HepG2 (cell line): Measurements from ENCODE around the gene ZDHHC8. TPM values are rescaled to one million over a fixed set of nuclear protein-coding genes. Genes with fewer than 3 reads are reported as not detected.

Source experiments
- ATAC-seq: fragments of 200-7000 bp; cut with Tn5 transposase; 3 replicates; pipeline ENCODE4 v1.9.1; 2020; ENCODE audit warnings: mild to moderate bottlenecking, moderate library complexity
- BruUV-seq: library from RNA; stranded (reverse); fragments of 400-500 nt; replicated peaks from 2 replicates; lab custom pipeline; 2021; lab: Mats Ljungman, UMichigan
- CTCF ChIA-PET: fragments of 300-600 bp; formaldehyde crosslinking; extraction: SDS; loops from one replicate; lab custom pipeline; 2021; ENCODE audit warnings: low total read pairs, inconsistent platforms, low intra/inter-chr PET ratio; lab: Yijun Ruan, JAX
- POLR2A ChIA-PET: fragments of 350-600 bp; sonication (Branson Sonifier 250); formaldehyde crosslinking; loops from one replicate; lab custom pipeline; 2020; ENCODE audit warnings: antibody characterized with exemption, inconsistent platforms; lab: Yijun Ruan, JAX
- DNase-seq: peaks from one replicate; pipeline ENCODE4 v3.0.0-alpha.2; 2015; ENCODE audit warnings: low spot score
- FAIRE-seq: peaks from 3 replicates; lab custom pipeline; 2011; peaks lifted over from hg19 to GRCh38; lab: Jason Lieb, UNC
- H2AFZ ChIP-seq: one replicate; pipeline ENCODE4 v1.6.1; 2011; ENCODE audit warnings: low read length, inconsistent platforms
- H3K27ac ChIP-seq: fragments of 300-600 bp; 3 replicates; pipeline ENCODE4 v1.8.0; 2011; ENCODE audit warnings: mixed run types, mild to moderate bottlenecking, mixed read lengths, low read length, inconsistent platforms; ENCODE audit not compliant: insufficient read depth; ENCODE audit errors: extremely low read length
- H3K27me3 ChIP-seq, 2 experiments: fragments of 200-600 bp in 1 of 2; 2 replicates in 1 of 2; 3 replicates in 1 of 2; pipeline versions ENCODE4 v1.6.0 to v1.8.0; 2011; ENCODE audit warnings: low read length in 2 of 2, mild to moderate bottlenecking in 2 of 2, moderate library complexity in 2 of 2, inconsistent platforms in 1 of 2; ENCODE audit not compliant: insufficient read depth in 2 of 2, control insufficient read depth in 1 of 2
- H3K36me3 ChIP-seq, 2 experiments: fragments of 200-600 bp in 1 of 2; replicated peaks in 1 of 2; 2 replicates in 1 of 2; 3 replicates in 1 of 2; pipeline versions ENCODE4 v1.5.1 to v1.8.0; 2011; ENCODE audit warnings: low read length in 2 of 2, inconsistent platforms in 1 of 2; ENCODE audit not compliant: insufficient read depth in 2 of 2, control insufficient read depth in 1 of 2
- H3K4me1 ChIP-seq: 2 replicates; pipeline ENCODE4 v1.5.1; 2012; ENCODE audit warnings: low read length, inconsistent platforms; ENCODE audit not compliant: insufficient read depth
- H3K4me2 ChIP-seq: 2 replicates; pipeline ENCODE4 v1.6.0; 2011; ENCODE audit warnings: low read depth, low read length, inconsistent platforms
- H3K4me3 ChIP-seq, 3 experiments: fragments of 200-600 bp in 1 of 3; sonication (generic), shearing (Covaris generic) in 1 of 3; replicated peaks in 1 of 3; 2 replicates each; pipeline ENCODE4 v1.5.1; 2011 to 2016; ENCODE audit warnings: low read length in 3 of 3, inconsistent platforms in 2 of 3, low read depth in 2 of 3, mild to moderate bottlenecking in 2 of 3, control low read depth in 1 of 3, mixed read lengths in 1 of 3; ENCODE audit not compliant: insufficient read depth in 1 of 3
- H3K79me2 ChIP-seq: one replicate; pipeline ENCODE4 v1.6.1; 2011; ENCODE audit warnings: low read length, inconsistent platforms; ENCODE audit not compliant: insufficient read depth
- H3K9ac ChIP-seq: 2 replicates; pipeline ENCODE4 v1.6.0; 2011; ENCODE audit warnings: mild to moderate bottlenecking, low read depth, low read length, inconsistent platforms; ENCODE audit not compliant: insufficient read depth
- H3K9me3 ChIP-seq: 2 replicates; pipeline ENCODE4 v1.5.1; 2012; ENCODE audit warnings: mild to moderate bottlenecking, low read length
- H4K20me1 ChIP-seq: 2 replicates; pipeline ENCODE4 v1.6.0; 2011; ENCODE audit warnings: inconsistent platforms, mild to moderate bottlenecking, low read length, moderate library complexity; ENCODE audit not compliant: insufficient read depth
- BORCS8-MEF2B ChIP-seq: sonication (generic); formaldehyde crosslinking; IDR thresholded peaks from 2 replicates; pipeline ENCODE4 v1.8.0; 2022; ENCODE audit warnings: mild to moderate bottlenecking, missing genetic modification reagents
- CTCF ChIP-seq: sonication (generic); formaldehyde crosslinking; IDR thresholded peaks from 2 replicates; pipeline ENCODE4 v1.5.0; 2020; ENCODE audit warnings: mild to moderate bottlenecking, missing genetic modification reagents, moderate library complexity
- ETV5 ChIP-seq: IDR thresholded peaks from 2 replicates; pipeline ENCODE4 v1.6.1; 2018; ENCODE audit warnings: missing biosample characterization, missing genetic modification reagents, inconsistent platforms, borderline replicate concordance
- FOSL1 ChIP-seq: sonication (generic); formaldehyde crosslinking; IDR thresholded peaks from 2 replicates; pipeline ENCODE4 v1.9.0; 2021; ENCODE audit warnings: missing genetic modification reagents, borderline replicate concordance
- GATAD1 ChIP-seq: IDR thresholded peaks from 2 replicates; pipeline ENCODE4 v1.6.1; 2016; ENCODE audit warnings: missing genetic modification reagents, missing compliant biosample characterization
- MAZ ChIP-seq, 2 experiments: sonication (generic) in 1 of 2; formaldehyde crosslinking in 1 of 2; IDR thresholded peaks; 2 replicates each; pipeline versions ENCODE4 v1.5.0 to v1.6.1; 2012 to 2020; ENCODE audit warnings: low read depth in 2 of 2, mild to moderate bottlenecking in 2 of 2, borderline replicate concordance in 1 of 2, improper control_type of control experiment in 1 of 2, low read length in 1 of 2, missing genetic modification reagents in 1 of 2, moderate library complexity in 1 of 2
- MED8 ChIP-seq: sonication (generic); formaldehyde crosslinking; IDR thresholded peaks from 2 replicates; pipeline ENCODE4 v1.8.1; 2023; ENCODE audit warnings: mild to moderate bottlenecking, missing genetic modification reagents; ENCODE audit not compliant: insufficient replicate concordance
- MXI1 ChIP-seq: IDR thresholded peaks from 3 replicates; pipeline ENCODE4 v1.6.1; 2012; ENCODE audit warnings: low read depth, low read length, inconsistent platforms, borderline replicate concordance
- SALL1 ChIP-seq: sonication (generic); formaldehyde crosslinking; IDR thresholded peaks from 2 replicates; pipeline ENCODE4 v1.8.0; 2022; ENCODE audit warnings: mild to moderate bottlenecking, missing genetic modification reagents
- STAG1 ChIP-seq: sonication (generic); formaldehyde crosslinking; IDR thresholded peaks from 2 replicates; pipeline ENCODE4 v1.4.0; 2020; ENCODE audit warnings: missing genetic modification reagents
- TEAD2 ChIP-seq: sonication (generic); formaldehyde crosslinking; IDR thresholded peaks from 2 replicates; pipeline ENCODE4 v1.9.0; 2021; ENCODE audit warnings: missing genetic modification reagents
- TEAD3 ChIP-seq: optimal IDR thresholded peaks from 2 replicates; pipeline ENCODE3; 2016; ENCODE audit warnings: borderline replicate concordance
- TFAP4 ChIP-seq: sonication (generic); IDR thresholded peaks from 2 replicates; pipeline ENCODE4 v1.6.1; 2016; ENCODE audit warnings: low read depth, borderline replicate concordance
- ZNF557 ChIP-seq: sonication (generic); formaldehyde crosslinking; IDR thresholded peaks from 2 replicates; pipeline ENCODE4 v1.4.0; 2020; ENCODE audit warnings: missing genetic modification reagents
- ZNF558 ChIP-seq: sonication (generic); formaldehyde crosslinking; IDR thresholded peaks from 2 replicates; pipeline ENCODE4 v1.9.0; 2022; ENCODE audit warnings: mild to moderate bottlenecking, missing genetic modification reagents, borderline replicate concordance
- ZNF614 ChIP-seq: IDR thresholded peaks from 2 replicates; pipeline ENCODE4 v1.6.1; 2018; ENCODE audit warnings: missing biosample characterization, missing genetic modification reagents, inconsistent platforms, borderline replicate concordance
- WGBS: methylation state at CpG from one replicate; pipeline ENCODE4 v1.1.6; 2017; ENCODE audit warnings: low lambda C conversion rate; 5-methylcytosine and 5-hydroxymethylcytosine counted together
- in situ Hi-C: cut with HindIII; loops from 2 replicates; pipeline ENCODE4 v1.10.0; 2017; ENCODE audit warnings: low pct_unique_long_range_greater_than_20kb; ENCODE audit not compliant: extremely low pct_ligation_motif_present
- intact Hi-C: fragments of 100-400 bp; cut with micrococcal nuclease; formaldehyde crosslinking; loops from one replicate; pipeline ENCODE4 v1.10.0; 2022; ENCODE audit not compliant: unreplicated experiment
- polyA plus RNA-seq, 8 experiments: library from polyadenylated mRNA; depleted of rRNA in 3 of 8; stranded (reverse) in 7 of 8; unstranded in 1 of 8; fragments of >200 nt; fragmentation: Illumina TruSeq in 4 of 8; extraction: Trizol in 4 of 8; gene quantifications; 2 replicates each; pipeline versions ENCODE4 v1.2.1 to v1.2.3, GENCODE V29; 2011 to 2016; ENCODE audit warnings: low read depth in 4 of 8, missing spikeins in 1 of 8, mixed read lengths in 1 of 8; ENCODE audit not compliant: insufficient read depth in 1 of 8
- total RNA-seq, 5 experiments: library from RNA; depleted of rRNA; stranded (reverse); fragments of >200 nt; fragmentation: Illumina TruSeq; extraction: Trizol; gene quantifications; 2 replicates each; pipeline ENCODE4 v1.2.3, GENCODE V29; 2016; ENCODE audit warnings: low read depth in 1 of 5
- TF ChIP-seq, protein P1 (sequence below): IDR thresholded peaks from 2 replicates; pipeline ENCODE4 v1.6.1; 2012; ENCODE audit warnings: inconsistent platforms
- TF ChIP-seq, protein P2 (sequence below): sonication (generic); formaldehyde crosslinking; IDR thresholded peaks from 2 replicates; pipeline ENCODE4 v1.5.0; 2020; ENCODE audit warnings: missing genetic modification reagents

ZDHHC8 gene
- total and polyA plus RNA-seq, 2 of the 13 experiments (the other 11 are each of a cell fraction or from before 2014, with no cell fraction given): 7.5 to 21.3 TPM

GRCh38 chr22:20156042-20156389 lies 24.4 kb downstream of the ZDHHC8 start (continued):
- TF ChIP-seq TEAD2: no peak
- no peak for TF ChIP-seq FOSL1 (CRISPR knock-in tag)
- no peak for TF ChIP-seq MED8 (CRISPR knock-in tag)
- TF ChIP-seq, all 625 proteins: peak for 0

GRCh38 chr22:20156611-20157429 lies 25.2 kb downstream of the ZDHHC8 start:
- Histone ChIP-seq H3K4me1 (no peaks in the 10 kb centered on the region), H4K20me1 (no peaks in the 10 kb centered on the region), H3K79me2 (no peaks in the 10 kb centered on the region), H3K36me3 (no peaks in the 10 kb centered on the region), H3K27ac (no peak overlapping the region), H3K27me3 (peaks cover 17 to 57% of the 10 kb centered on the region in 2 experiments), H3K4me2 (no peak overlapping the region), H3K4me3 (no peak overlapping the region), H3K9me3 (no peaks in the 10 kb centered on the region), H3K9ac (no peak overlapping the region), H2AFZ (no peak overlapping the region)
- peak; percentile 40 for FAIRE-seq
- DNase-seq: peak; percentile 42
- ChIA-PET POLR2A (no interaction called here), CTCF (interaction anchor here (1.1 to 4.1 kb wide), 4 partner anchors 82 to 299 kb away, joined by 3 to 28 read pairs (median 4); partner anchors contain the start of gene RTN4R)
- ATAC-seq: peak; percentile 81
- intact Hi-C loops: loop anchor here (1.0 kb wide), 1 partner anchor 81 kb away; no protein-coding TSS in a partner anchor
- BruUV-seq: no TSS peak
- 36% methylated on average over 7 of the region's 17 CpGs for WGBS
- in situ Hi-C loops: loop anchor here (5.0 to 25.0 kb wide), 3 partner anchors 78 to 1195 kb away; no protein-coding TSS in a partner anchor
- 0 out of 2 replicates have a peak, but pooled peaks have one; percentile 17 for TF ChIP-seq GATAD1 (CRISPR knock-in tag)
- TF ChIP-seq MXI1: no peak
- TF ChIP-seq ZNF558 (CRISPR knock-in tag): 0 out of 2 replicates have a peak, but pooled peaks have one; percentile 21
- TF ChIP-seq TEAD3 (CRISPR knock-in tag): peak; percentile 40
- TF ChIP-seq TFAP4: peak; percentile 18; the same call in 1 of the 2 replicates
- peak; percentile 44; the same call in 1 of the 2 replicates for TF ChIP-seq MAZ (IDR thresholded peaks at IDR 0.05; ENCODE audit: borderline replicate concordance, low read depth, low read length)
- TF ChIP-seq MAZ (CRISPR knock-in tag; IDR thresholded peaks at IDR 0.05; ENCODE audit: low read depth): no peak
- TF ChIP-seq, protein P1, sequence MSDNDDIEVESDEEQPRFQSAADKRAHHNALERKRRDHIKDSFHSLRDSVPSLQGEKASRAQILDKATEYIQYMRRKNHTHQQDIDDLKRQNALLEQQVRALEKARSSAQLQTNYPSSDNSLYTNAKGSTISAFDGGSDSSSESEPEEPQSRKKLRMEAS: peak; percentile 24; the same call in 1 of the 2 replicates
- TF ChIP-seq ZNF557 (CRISPR knock-in tag): no peak
- TF ChIP-seq BORCS8-MEF2B (CRISPR knock-in tag): no peak
- TF ChIP-seq ETV5 (CRISPR knock-in tag): 0 out of 2 replicates have a peak, but pooled peaks have one; percentile 12
- TF ChIP-seq SALL1 (CRISPR knock-in tag): peak; percentile 28; the same call in 1 of the 2 replicates
- TF ChIP-seq, protein P2, sequence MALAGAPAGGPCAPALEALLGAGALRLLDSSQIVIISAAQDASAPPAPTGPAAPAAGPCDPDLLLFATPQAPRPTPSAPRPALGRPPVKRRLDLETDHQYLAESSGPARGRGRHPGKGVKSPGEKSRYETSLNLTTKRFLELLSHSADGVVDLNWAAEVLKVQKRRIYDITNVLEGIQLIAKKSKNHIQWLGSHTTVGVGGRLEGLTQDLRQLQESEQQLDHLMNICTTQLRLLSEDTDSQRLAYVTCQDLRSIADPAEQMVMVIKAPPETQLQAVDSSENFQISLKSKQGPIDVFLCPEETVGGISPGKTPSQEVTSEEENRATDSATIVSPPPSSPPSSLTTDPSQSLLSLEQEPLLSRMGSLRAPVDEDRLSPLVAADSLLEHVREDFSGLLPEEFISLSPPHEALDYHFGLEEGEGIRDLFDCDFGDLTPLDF (CRISPR knock-in tag): no peak
- peak; percentile 99 for TF ChIP-seq STAG1 (CRISPR knock-in tag)
- TF ChIP-seq CTCF (CRISPR knock-in tag): peak; percentile 99
- TF ChIP-seq ZNF614 (CRISPR knock-in tag): 0 out of 2 replicates have a peak, but pooled peaks have one; percentile 23
